Sigmoid colon (tissue), 7 donors: Measurements from ENCODE around the gene TMEM33. TPM values are rescaled to one million over a fixed set of nuclear protein-coding genes. Genes with fewer than 3 reads are reported as not detected.
A peak's percentile ranks its signal among the peaks of the same experiment; 100 is the strongest.

ENCODE experiments used
- DNase-seq: peaks from one replicate; pipeline ENCODE4 v3.0.0-alpha.2; 2019
- H3K27ac ChIP-seq, 4 donors: fragments of 200-600 bp; sonication (generic); one replicate each; pipeline ENCODE4 v1.5.1; 2016 to 2019; ENCODE audit warnings: mild to moderate bottlenecking in 1 of 4
- H3K27me3 ChIP-seq, 3 donors: fragments of 200-600 bp; sonication (generic); one replicate each; pipeline ENCODE4 v1.5.1; 2019; ENCODE audit warnings: mild to moderate bottlenecking in 1 of 3
- H3K36me3 ChIP-seq, 4 donors: fragments of 200-600 bp; sonication (generic); one replicate each; pipeline ENCODE4 v1.5.1; 2016 to 2019
- H3K4me1 ChIP-seq, 4 donors: fragments of 200-600 bp; sonication (generic); one replicate each; pipeline ENCODE4 v1.5.1; 2017 to 2019
- H3K4me3 ChIP-seq, 4 donors: fragments of 200-600 bp; sonication (generic); one replicate each; pipeline ENCODE4 v1.5.1; 2017 to 2019; ENCODE audit warnings: mild to moderate bottlenecking in 2 of 4, moderate library complexity in 1 of 4
- H3K9me3 ChIP-seq, 4 donors: fragments of 200-600 bp in 3 of 4; sonication (generic) in 3 of 4; one replicate each; pipeline versions ENCODE4 v1.5.1 to v1.6.1; 2013 to 2019
- CTCF ChIP-seq, 4 experiments: fragments of 450-650 bp in 3 of 4; fragments of 200-600 bp in 1 of 4; IDR thresholded peaks; one replicate each; pipeline ENCODE4 v1.5.1; 2016 to 2019; ENCODE audit warnings: antibody characterized with exemption in 4 of 4, mild to moderate bottlenecking in 3 of 4, moderate library complexity in 2 of 4
- EP300 ChIP-seq, 4 donors: sonication (generic); formaldehyde crosslinking; IDR thresholded peaks; one replicate each; pipeline ENCODE4 v1.6.1; 2017; ENCODE audit warnings: antibody characterized with exemption in 4 of 4
- POLR2A ChIP-seq, 2 donors: fragments of 450-650 bp; IDR thresholded peaks; one replicate each; pipeline ENCODE4 v1.6.1; 2016; ENCODE audit warnings: antibody characterized with exemption in 2 of 2, mild to moderate bottlenecking in 2 of 2, moderate library complexity in 2 of 2
- POLR2AphosphoS5 ChIP-seq, 4 donors: sonication (generic); formaldehyde crosslinking; IDR thresholded peaks; one replicate each; pipeline ENCODE4 v1.6.1; 2017; ENCODE audit warnings: antibody characterized with exemption in 4 of 4
- WGBS, 2 donors: extraction: QIAGEN DNeasy Blood & Tissue Kit; methylation state at CpG; one replicate each; pipeline ENCODE4 v1.1.7; 2013; 5-methylcytosine and 5-hydroxymethylcytosine counted together
- intact Hi-C: fragments of 100-400 bp; cut with DNase I; formaldehyde crosslinking; loops from one replicate; pipeline ENCODE4 v1.15.1; 2023
- polyA plus RNA-seq, 3 donors: library from polyadenylated mRNA; stranded (reverse); fragments of 200-250 nt; gene quantifications; one replicate each; pipeline ENCODE4 v1.2.3, GENCODE V29; 2013
- total RNA-seq, 4 donors: library from RNA; depleted of rRNA; stranded (reverse); fragments of >200 nt; gene quantifications; one replicate each; pipeline ENCODE4 v1.1.0, GENCODE V29; 2016
- donor health status: healthy with polysubstance abuse.
- donor health status: Bipolar disorder and iron deficiency.
- donor health status: healthy.

TMEM33 gene
- total and polyA plus RNA-seq, 7 donors = 9.0 to 30.1 (median 19.5) TPM

- no peak overlapping the region for H3K4me3 ChIP-seq
- WGBS, 2 donors = 89 to 91% methylated on average over 4 of the region's 4 CpGs
- H3K27me3 ChIP-seq = no peaks in the 10 kb centered on the region
- H3K27ac ChIP-seq = no peak overlapping the region
- no peaks in the 10 kb centered on the region for H3K9me3 ChIP-seq
- intact Hi-C loops = no loop called here
- H3K36me3 ChIP-seq = no peaks in the 10 kb centered on the region
- DNase-seq = no peak
- no peaks in the 10 kb centered on the region for H3K4me1 ChIP-seq
- TF ChIP-seq EP300 (IDR thresholded peaks at IDR 0.05) (no peak), POLR2AphosphoS5 (IDR thresholded peaks at IDR 0.05) (no peak), POLR2A (IDR thresholded peaks at IDR 0.05) (no peak), CTCF (IDR thresholded peaks at IDR 0.05) (no peak)
These were observed 7.3 kb upstream of the TMEM33 start for GRCh38 chr4:41927796-41928499.

- no peaks in the 10 kb centered on the region for H3K27me3 ChIP-seq
- TF ChIP-seq POLR2A (IDR thresholded peaks at IDR 0.05) (no peak), CTCF (IDR thresholded peaks at IDR 0.05) (no peak), EP300 (IDR thresholded peaks at IDR 0.05) (no peak), POLR2AphosphoS5 (IDR thresholded peaks at IDR 0.05) (no peak)
- DNase-seq = no peak
- H3K27ac ChIP-seq = no peak overlapping the region
- 84 to 86% methylated on average over 7 of the region's 7 CpGs for WGBS, 2 donors
- no peaks in the 10 kb centered on the region for H3K36me3 ChIP-seq
- H3K4me1 ChIP-seq = no peaks in the 10 kb centered on the region
- no peaks in the 10 kb centered on the region for H3K9me3 ChIP-seq
- intact Hi-C loops = no loop called here
- no peak overlapping the region for H3K4me3 ChIP-seq
These were observed 4.9 kb upstream of the TMEM33 start for GRCh38 chr4:41930139-41930831.

GRCh38 chr4:41932988-41933387 is 2.2 kb upstream of the TMEM33 start:
- intact Hi-C loops = no loop called here
- DNase-seq = no peak
- H3K27ac ChIP-seq = no peak overlapping the region
- TF ChIP-seq CTCF (IDR thresholded peaks at IDR 0.05) = no peak
- no peak for TF ChIP-seq EP300 (IDR thresholded peaks at IDR 0.05)
- no peak for TF ChIP-seq POLR2A (IDR thresholded peaks at IDR 0.05)
- no peak for TF ChIP-seq POLR2AphosphoS5 (IDR thresholded peaks at IDR 0.05)
- WGBS, 2 donors = 77 to 83% methylated on average over 3 of the region's 3 CpGs
- H3K4me1 ChIP-seq = peaks cover 0 to 23% (median 13%) of the 10 kb centered on the region in 4 donors
- no peaks in the 10 kb centered on the region for H3K9me3 ChIP-seq
- H3K4me3 ChIP-seq = no peak overlapping the region
- no peaks in the 10 kb centered on the region for H3K27me3 ChIP-seq
- H3K36me3 ChIP-seq = no peaks in the 10 kb centered on the region

GRCh38 chr4:41933997-41934503 is 1.2 kb upstream of the TMEM33 start:
- 95% methylated on average over 10 of the region's 10 CpGs for WGBS, 2 donors
- Histone ChIP-seq H3K27me3 (no peaks in the 10 kb centered on the region), H3K36me3 (peaks cover 0 to 2% (median 0%) of the 10 kb centered on the region in 4 donors), H3K27ac (peak overlapping the region in 3 of 4 donors; percentile 73 to 84 (median 81)), H3K4me3 (peak overlapping the region in 3 of 4 donors; percentile 73 to 89 (median 82)), H3K4me1 (peaks cover 0 to 26% (median 16%) of the 10 kb centered on the region in 4 donors), H3K9me3 (no peaks in the 10 kb centered on the region)
- intact Hi-C loops = no loop called here
- DNase-seq = no peak
- no peak for TF ChIP-seq CTCF (IDR thresholded peaks at IDR 0.05)
- no peak for TF ChIP-seq POLR2AphosphoS5 (IDR thresholded peaks at IDR 0.05)
- no peak for TF ChIP-seq POLR2A (IDR thresholded peaks at IDR 0.05)
- TF ChIP-seq EP300 (IDR thresholded peaks at IDR 0.05) = no peak
